IMR-90 (cell line): Measurements from ENCODE around the gene PITPNC1. TPM values are rescaled to one million over a fixed set of nuclear protein-coding genes. Genes with fewer than 3 reads are reported as not detected.

Experiments used
- ATAC-seq: fragments of 200-7000 bp; cut with Tn5 transposase; 2 replicates; pipeline ENCODE4 v1.9.1; 2020; ENCODE audit warnings: low read depth, mild to moderate bottlenecking, moderate library complexity
- BruUV-seq: library from RNA; stranded (reverse); fragments of 400-500 nt; replicated peaks from 2 replicates; lab custom pipeline; 2021; lab: Mats Ljungman, UMichigan
- CTCF ChIA-PET: fragments of 300-600 bp; formaldehyde crosslinking; extraction: SDS; loops from one replicate; lab custom pipeline; 2021; ENCODE audit warnings: antibody characterized with exemption; lab: Yijun Ruan, JAX
- POLR2A ChIA-PET: fragments of 300-600 bp; sonication (Branson Sonifier 250); formaldehyde crosslinking; loops from one replicate; lab custom pipeline; 2022; ENCODE audit warnings: antibody characterized with exemption; ENCODE audit not compliant: unreplicated experiment; lab: Charles Lee
- DNase-seq: peaks from one replicate; pipeline ENCODE4 v3.0.0; 2013
- H2AFZ ChIP-seq: replicated peaks from 2 replicates; pipeline ENCODE3; 2013; ENCODE audit warnings: low read length, mild to moderate bottlenecking; ENCODE audit not compliant: poor library complexity
- H2AK5ac ChIP-seq: 2 replicates; pipeline ENCODE4 v1.6.1; 2013; ENCODE audit warnings: low read depth, low read length, inconsistent platforms
- H2AK9ac ChIP-seq: replicated peaks from 2 replicates; pipeline ENCODE3; 2013; ENCODE audit warnings: mild to moderate bottlenecking, low read depth, low read length, moderate library complexity; ENCODE audit not compliant: poor library complexity
- H2BK120ac ChIP-seq: 2 replicates; pipeline ENCODE4 v1.6.1; 2013; ENCODE audit warnings: low read depth, low read length, inconsistent platforms
- H2BK15ac ChIP-seq: 3 replicates; pipeline ENCODE4 v1.6.1; 2013; ENCODE audit warnings: low read depth, low read length, inconsistent platforms
- H2BK20ac ChIP-seq: 2 replicates; pipeline ENCODE4 v1.6.1; 2013; ENCODE audit warnings: low read depth, mild to moderate bottlenecking, inconsistent platforms, low read length, moderate library complexity
- H2BK5ac ChIP-seq: 2 replicates; pipeline ENCODE4 v1.6.1; 2013; ENCODE audit warnings: mild to moderate bottlenecking, low read depth, low read length, inconsistent platforms; ENCODE audit not compliant: poor library complexity, severe bottlenecking
- H3K14ac ChIP-seq: replicated peaks from 2 replicates; pipeline ENCODE4 v1.6.1; 2013; ENCODE audit warnings: low read depth, low read length, inconsistent platforms
- H3K18ac ChIP-seq: 2 replicates; pipeline ENCODE4 v1.6.1; 2013; ENCODE audit warnings: low read depth, low read length, control low read depth
- H3K23ac ChIP-seq: 2 replicates; pipeline ENCODE4 v1.6.1; 2013; ENCODE audit warnings: low read depth, low read length, inconsistent platforms
- H3K27ac ChIP-seq: 2 replicates; pipeline ENCODE4 v1.5.1; 2013; ENCODE audit warnings: mild to moderate bottlenecking, control low read depth, low read length; ENCODE audit not compliant: insufficient read depth
- H3K27me3 ChIP-seq: 2 replicates; pipeline ENCODE4 v1.6.1; 2013; ENCODE audit warnings: low read length; ENCODE audit not compliant: control insufficient read depth, insufficient read depth
- H3K36me3 ChIP-seq: 2 replicates; pipeline ENCODE4 v1.6.1; 2013; ENCODE audit warnings: low read length, mixed read lengths; ENCODE audit not compliant: control insufficient read depth, insufficient read depth
- H3K4ac ChIP-seq: 2 replicates; pipeline ENCODE4 v1.6.1; 2013; ENCODE audit warnings: low read depth, low read length, inconsistent platforms
- H3K4me1 ChIP-seq: 2 replicates; pipeline ENCODE4 v1.6.1; 2013; ENCODE audit warnings: low read length, mixed read lengths; ENCODE audit not compliant: control insufficient read depth, insufficient read depth
- H3K4me2 ChIP-seq: 2 replicates; pipeline ENCODE4 v1.6.1; 2013; ENCODE audit warnings: low read depth, mild to moderate bottlenecking, control low read depth, low read length, moderate library complexity
- H3K4me3 ChIP-seq: 2 replicates; pipeline ENCODE4 v1.5.1; 2013; ENCODE audit warnings: low read depth, mild to moderate bottlenecking, control low read depth, low read length, moderate library complexity; ENCODE audit not compliant: insufficient read depth
- H3K56ac ChIP-seq: 2 replicates; pipeline ENCODE4 v1.6.1; 2013; ENCODE audit warnings: low read length, inconsistent platforms; ENCODE audit not compliant: insufficient read depth; ENCODE audit errors: extremely low read depth
- H3K79me1 ChIP-seq, 2 experiments: 2 replicates each; pipeline ENCODE4 v1.6.1; 2013; ENCODE audit warnings: low read length in 2 of 2, inconsistent platforms in 1 of 2, low read depth in 1 of 2
- H3K9ac ChIP-seq: 2 replicates; pipeline ENCODE4 v1.6.1; 2013; ENCODE audit warnings: low read depth, low read length, control low read depth
- H3K9me1 ChIP-seq: 2 replicates; pipeline ENCODE4 v1.6.1; 2013; ENCODE audit warnings: low read length, inconsistent platforms; ENCODE audit not compliant: insufficient read depth
- H3K9me3 ChIP-seq: 2 replicates; pipeline ENCODE4 v1.6.1; 2013; ENCODE audit warnings: low read length; ENCODE audit not compliant: control insufficient read depth, insufficient read depth
- H4K20me1 ChIP-seq: 2 replicates; pipeline ENCODE4 v1.6.1; 2013; ENCODE audit warnings: low read length, inconsistent platforms; ENCODE audit not compliant: insufficient read depth
- H4K5ac ChIP-seq: 2 replicates; pipeline ENCODE4 v1.6.1; 2013; ENCODE audit warnings: mild to moderate bottlenecking, low read depth, low read length, control low read depth
- H4K8ac ChIP-seq, 2 experiments: 2 replicates each; pipeline ENCODE4 v1.6.1; 2013; ENCODE audit warnings: low read depth in 2 of 2, low read length in 2 of 2, control low read depth in 1 of 2, inconsistent platforms in 1 of 2
- H4K91ac ChIP-seq: 2 replicates; pipeline ENCODE4 v1.6.1; 2013; ENCODE audit warnings: low read depth, low read length, inconsistent platforms; ENCODE audit not compliant: insufficient read depth
- BHLHE40 ChIP-seq: fragments of 150-350 bp; IDR thresholded peaks from 2 replicates; pipeline ENCODE4 v1.6.1; 2016; ENCODE audit warnings: mild to moderate bottlenecking, low read depth, low read length
- CEBPB ChIP-seq: IDR thresholded peaks from 2 replicates; pipeline ENCODE4 v1.6.1; 2012; ENCODE audit warnings: low read depth, low read length, improper control_type of control experiment
- WGBS, 2 experiments: methylation state at CpG; one replicate each; pipeline versions ENCODE4 v1.1.5 to v1.1.7; 2013; ENCODE audit warnings: missing lambda C conversion rate in 2 of 2; ENCODE audit not compliant: insufficient read length in 1 of 2; ENCODE audit errors: extremely low coverage in 2 of 2; 5-methylcytosine and 5-hydroxymethylcytosine counted together
- dilution Hi-C: fragments of 300-500 bp; cut with HindIII; formaldehyde crosslinking; loops from one replicate; pipeline ENCODE4 v1.14.3; 2018; ENCODE audit warnings: low sequenced_read_pairs; ENCODE audit not compliant: unreplicated experiment
- in situ Hi-C: fragments of 300-500 bp; cut with MboI; formaldehyde crosslinking; loops from 3 replicates; pipeline ENCODE4 v1.14.3; 2019; ENCODE audit warnings: low sequenced_read_pairs, inconsistent platforms, mixed read lengths
- intact Hi-C: fragments of 100-400 bp; cut with micrococcal nuclease; formaldehyde crosslinking; loops from 2 replicates; pipeline ENCODE4 v1.10.0; 2022
- polyA plus RNA-seq, 3 experiments: library from polyadenylated mRNA; depleted of rRNA; stranded (reverse); fragments of >200 nt; gene quantifications; 2 replicates each; pipeline ENCODE4 v1.2.3, GENCODE V29; 2012; ENCODE audit warnings: low replicate concordance in 1 of 3
- total RNA-seq: library from RNA; depleted of rRNA; stranded (reverse); fragments of >200 nt; gene quantifications from 2 replicates; pipeline ENCODE4 v1.2.3, GENCODE V29; 2012

Gene PITPNC1
- total and polyA plus RNA-seq, 2 of the 4 experiments (the other 2 are of a cell fraction): 4.1 TPM

DNA sequence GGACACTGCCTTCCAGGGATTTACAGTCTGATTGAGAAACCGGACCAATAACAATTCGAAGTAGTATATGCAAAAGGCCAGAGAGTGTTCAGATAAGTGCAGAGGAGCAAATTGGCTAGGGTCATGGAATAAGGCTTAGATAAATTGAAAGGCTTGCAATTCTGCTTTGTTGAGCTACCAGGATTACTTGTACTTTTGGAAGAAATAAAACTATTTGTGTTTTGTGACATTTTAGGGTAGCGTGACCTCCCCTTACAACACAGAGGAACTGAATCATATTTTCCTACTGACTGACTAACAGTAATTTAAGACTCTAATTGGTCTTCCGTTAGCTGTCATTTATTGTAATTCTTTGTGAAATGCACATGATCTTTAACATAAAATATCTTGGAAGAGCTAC lies 104.7 kb downstream of the PITPNC1 start:
- peak; percentile 57 for DNase-seq
- Histone ChIP-seq H2BK20ac (no peak overlapping the region), H3K27me3 (no peaks in the 10 kb centered on the region), H3K4me3 (no peak overlapping the region), H3K9me1 (peaks cover 14% of the 10 kb centered on the region), H3K79me1 (peaks cover 22 to 48% of the 10 kb centered on the region in 2 experiments), H3K56ac (no peak overlapping the region), H3K9me3 (no peaks in the 10 kb centered on the region), H3K36me3 (no peaks in the 10 kb centered on the region), H4K8ac (no peak overlapping the region), H4K91ac (no peak overlapping the region), H3K4me2 (peak overlapping the region; percentile 62; the same call in 1 of the 2 replicates), H2BK5ac (peak overlapping the region; percentile 63), H2AK9ac (no peak overlapping the region), H2BK15ac (no peak overlapping the region), H3K4me1 (peaks cover 8% of the 10 kb centered on the region), H4K20me1 (no peaks in the 10 kb centered on the region), H4K5ac (no peak overlapping the region), H3K4ac (no peak overlapping the region), H3K14ac (no peak overlapping the region), H2BK120ac (no peak overlapping the region), H2AFZ (no peak overlapping the region), H3K9ac (no peak overlapping the region), H3K18ac (peak overlapping the region; percentile 27; the same call in 1 of the 2 replicates), H3K23ac (0 out of 2 replicates have a peak overlapping the region, but pooled peaks have one; percentile 2), H2AK5ac (no peak overlapping the region), H3K27ac (no peak overlapping the region)
- no TSS peak for BruUV-seq
- ChIA-PET POLR2A (no interaction called here), CTCF (interaction anchor here (0.6 to 1.0 kb wide), 2 partner anchors 9 to 17 kb away, joined by 3 to 6 read pairs; no protein-coding TSS in a partner anchor)
- no peak; the same call in 1 of the 2 replicates for ATAC-seq
- intact Hi-C loops (no loop called here), in situ Hi-C loops (no loop called here), dilution Hi-C loops (no loop called here)
- peak; percentile 17; the same call in 1 of the 2 replicates for TF ChIP-seq CEBPB
- TF ChIP-seq BHLHE40: no peak
- WGBS, 2 experiments: 100% methylated on average over 1 of the region's 4 CpGs; no CpG with 5 or more reads in 1 of the 2 experiments
